PFSK-1 (cell line): ENCODE data around the gene HMGXB4.

Experiments used
- POLR2AphosphoS5 ChIP-seq: IDR thresholded peaks from 2 replicates; pipeline ENCODE4 v1.6.1; 2012; ENCODE audit warnings: low read depth, mild to moderate bottlenecking, control low read depth, low read length, moderate library complexity
- REST ChIP-seq, 2 experiments: IDR thresholded peaks; 2 replicates each; pipeline versions ENCODE4 v1.6.1 to v1.8.0; 2011 to 2012; ENCODE audit warnings: low read depth in 2 of 2, low read length in 2 of 2, control low read depth in 1 of 2, inconsistent platforms in 1 of 2, mild to moderate bottlenecking in 1 of 2, moderate library complexity in 1 of 2; ENCODE audit not compliant: insufficient read depth in 1 of 2
- SIN3A ChIP-seq: IDR thresholded peaks from 2 replicates; pipeline ENCODE4 v1.6.1; 2012; ENCODE audit warnings: mild to moderate bottlenecking, low read length, moderate library complexity, borderline replicate concordance; ENCODE audit not compliant: insufficient read depth
- TAF1 ChIP-seq: IDR thresholded peaks from 2 replicates; pipeline ENCODE4 v1.6.1; 2012; ENCODE audit warnings: low read length, control low read depth, borderline replicate concordance; ENCODE audit not compliant: insufficient read depth

GRCh38 chr22:35220221-35220620 lies 37.1 kb upstream of the HMGXB4 start:
- no peak for TF ChIP-seq TAF1
- TF ChIP-seq REST (IDR thresholded peaks at IDR 0.05; ENCODE audit: insufficient read depth in 1 of 2, low read depth in 2 of 2, low read length in 2 of 2), result no peak
- TF ChIP-seq POLR2AphosphoS5, result no peak
- TF ChIP-seq SIN3A, result no peak
